ENCODE data around the gene RAG2. TPM values are rescaled to one million over a fixed set of nuclear protein-coding genes. Genes with fewer than 3 reads are reported as not detected.

Gene RAG2
- total and polyA plus RNA-seq, 2 donors (not counting 1 experiment from before 2014, with no cell fraction given): not detected

- H3K9me3 Mint-ChIP-seq (ENCODE audit: insufficient read depth): no peaks in the 10 kb centered on the region
- ChIA-PET CTCF (no interaction called here), POLR2A (no interaction called here)
- 85% methylated on average over 2 of the region's 6 CpGs for WGBS (ENCODE audit: insufficient coverage)
- H3K27ac Mint-ChIP-seq: no peak overlapping the region
- H3K4me1 Mint-ChIP-seq: no peaks in the 10 kb centered on the region
- no peak overlapping the region for H3K4me2 ChIP-seq (replicated peaks; ENCODE audit: low read depth, low read length, poor library complexity, severe bottlenecking)
- ATAC-seq (ENCODE audit: low read depth) (no peak), DNase-seq (no peak)
- intact Hi-C loops (cut with micrococcal nuclease): no loop called here
- no peak overlapping the region for H3K27ac ChIP-seq (ENCODE audit: low read length in 2 of 2)
- H3K27me3 Mint-ChIP-seq: peaks cover 62% of the 10 kb centered on the region
- peaks cover 1 to 37% (median 6%) of the 10 kb centered on the region in 4 experiments for H3K27me3 ChIP-seq (replicated peaks in 1 of 4; ENCODE audit: control extremely low read depth in 1 of 4, control insufficient read depth in 3 of 4, insufficient read depth in 4 of 4, low read length in 3 of 4)
- H3K4me1 ChIP-seq (ENCODE audit: control insufficient read depth in 2 of 2, insufficient read depth in 2 of 2, low read length in 2 of 2): no peaks in the 10 kb centered on the region
- H3K4me3 ChIP-seq (ENCODE audit: control extremely low read depth in 1 of 5, extremely low read depth in 1 of 5, insufficient read depth in 1 of 5, low read depth in 2 of 5, low read length in 4 of 5): no peak overlapping the region
- TF ChIP-seq EZH2 (IDR thresholded peaks at IDR 0.05; ENCODE audit: borderline replicate concordance, insufficient read depth, low read depth, low read length, poor library complexity, severe bottlenecking) (no peak), CTCF (IDR thresholded peaks at IDR 0.05) (no peak)
- no peaks in the 10 kb centered on the region for H4K20me1 ChIP-seq (ENCODE audit: control insufficient read depth, insufficient read depth, low read length, poor library complexity, severe bottlenecking)
- H3K4me3 Mint-ChIP-seq: no peak overlapping the region
- no peaks in the 10 kb centered on the region for H3K79me2 ChIP-seq (ENCODE audit: control insufficient read depth, insufficient read depth, low read length)
- no peak overlapping the region for H3K9ac ChIP-seq (ENCODE audit: low read length)
- no peaks in the 10 kb centered on the region for H3K9me3 ChIP-seq (ENCODE audit: control extremely low read depth in 1 of 3, control insufficient read depth in 2 of 3, insufficient read depth in 1 of 3, low read length in 2 of 3)
- H2AFZ ChIP-seq (ENCODE audit: insufficient read depth, low read depth, low read length, poor library complexity, severe bottlenecking): no peak overlapping the region
- no peaks in the 10 kb centered on the region for H3K36me3 ChIP-seq (replicated peaks in 1 of 2; ENCODE audit: control extremely low read depth in 1 of 2, control insufficient read depth in 1 of 2, extremely low read depth in 1 of 2, insufficient read depth in 2 of 2, low read length in 1 of 2)
Observed at GRCh38 chr11:36605221-36606216, 7.5 kb upstream of the RAG2 start.

- Histone ChIP-seq H3K4me3 (ENCODE audit: control extremely low read depth in 1 of 5, extremely low read depth in 1 of 5, insufficient read depth in 1 of 5, low read depth in 2 of 5, low read length in 4 of 5) (no peak overlapping the region), H3K9ac (ENCODE audit: low read length) (no peak overlapping the region), H3K27ac (ENCODE audit: low read length in 2 of 2) (no peak overlapping the region), H3K27me3 (replicated peaks in 1 of 4; ENCODE audit: control extremely low read depth in 1 of 4, control insufficient read depth in 3 of 4, insufficient read depth in 4 of 4, low read length in 3 of 4) (peaks cover under 1 to 32% (median 6%) of the 10 kb centered on the region in 4 experiments), H3K9me3 (ENCODE audit: control extremely low read depth in 1 of 3, control insufficient read depth in 2 of 3, insufficient read depth in 1 of 3, low read length in 2 of 3) (no peaks in the 10 kb centered on the region), H3K4me1 (ENCODE audit: control insufficient read depth in 2 of 2, insufficient read depth in 2 of 2, low read length in 2 of 2) (no peaks in the 10 kb centered on the region), H4K20me1 (ENCODE audit: control insufficient read depth, insufficient read depth, low read length, poor library complexity, severe bottlenecking) (no peaks in the 10 kb centered on the region), H3K36me3 (replicated peaks in 1 of 2; ENCODE audit: control extremely low read depth in 1 of 2, control insufficient read depth in 1 of 2, extremely low read depth in 1 of 2, insufficient read depth in 2 of 2, low read length in 1 of 2) (no peaks in the 10 kb centered on the region), H3K79me2 (ENCODE audit: control insufficient read depth, insufficient read depth, low read length) (no peaks in the 10 kb centered on the region), H3K4me2 (replicated peaks; ENCODE audit: low read depth, low read length, poor library complexity, severe bottlenecking) (no peak overlapping the region), H2AFZ (ENCODE audit: insufficient read depth, low read depth, low read length, poor library complexity, severe bottlenecking) (no peak overlapping the region)
- H3K4me3 Mint-ChIP-seq: no peak overlapping the region
- ATAC-seq (ENCODE audit: low read depth) (no peak), DNase-seq (no peak)
- POLR2A ChIA-PET: no interaction called here
- CTCF ChIA-PET: no interaction called here
- H3K27ac Mint-ChIP-seq: no peak overlapping the region
- TF ChIP-seq CTCF (IDR thresholded peaks at IDR 0.05) (no peak), EZH2 (IDR thresholded peaks at IDR 0.05; ENCODE audit: borderline replicate concordance, insufficient read depth, low read depth, low read length, poor library complexity, severe bottlenecking) (no peak)
- H3K4me1 Mint-ChIP-seq: peaks cover 3% of the 10 kb centered on the region
- intact Hi-C loops (cut with micrococcal nuclease): no loop called here
- no peaks in the 10 kb centered on the region for H3K9me3 Mint-ChIP-seq (ENCODE audit: insufficient read depth)
- peaks cover 60% of the 10 kb centered on the region for H3K27me3 Mint-ChIP-seq
Observed at GRCh38 chr11:36602135-36602534, 4.1 kb upstream of the RAG2 start.

Data from B cell (primary cell).